SW 1271 (cell line): Measurements from ENCODE around the gene ADRA1B.

ENCODE experiments used
- DNase-seq, 2 experiments: peaks; one replicate each; lab custom pipeline; 2025; lab: John Stamatoyannopoulos, UW

Gene ADRA1B

DNA sequence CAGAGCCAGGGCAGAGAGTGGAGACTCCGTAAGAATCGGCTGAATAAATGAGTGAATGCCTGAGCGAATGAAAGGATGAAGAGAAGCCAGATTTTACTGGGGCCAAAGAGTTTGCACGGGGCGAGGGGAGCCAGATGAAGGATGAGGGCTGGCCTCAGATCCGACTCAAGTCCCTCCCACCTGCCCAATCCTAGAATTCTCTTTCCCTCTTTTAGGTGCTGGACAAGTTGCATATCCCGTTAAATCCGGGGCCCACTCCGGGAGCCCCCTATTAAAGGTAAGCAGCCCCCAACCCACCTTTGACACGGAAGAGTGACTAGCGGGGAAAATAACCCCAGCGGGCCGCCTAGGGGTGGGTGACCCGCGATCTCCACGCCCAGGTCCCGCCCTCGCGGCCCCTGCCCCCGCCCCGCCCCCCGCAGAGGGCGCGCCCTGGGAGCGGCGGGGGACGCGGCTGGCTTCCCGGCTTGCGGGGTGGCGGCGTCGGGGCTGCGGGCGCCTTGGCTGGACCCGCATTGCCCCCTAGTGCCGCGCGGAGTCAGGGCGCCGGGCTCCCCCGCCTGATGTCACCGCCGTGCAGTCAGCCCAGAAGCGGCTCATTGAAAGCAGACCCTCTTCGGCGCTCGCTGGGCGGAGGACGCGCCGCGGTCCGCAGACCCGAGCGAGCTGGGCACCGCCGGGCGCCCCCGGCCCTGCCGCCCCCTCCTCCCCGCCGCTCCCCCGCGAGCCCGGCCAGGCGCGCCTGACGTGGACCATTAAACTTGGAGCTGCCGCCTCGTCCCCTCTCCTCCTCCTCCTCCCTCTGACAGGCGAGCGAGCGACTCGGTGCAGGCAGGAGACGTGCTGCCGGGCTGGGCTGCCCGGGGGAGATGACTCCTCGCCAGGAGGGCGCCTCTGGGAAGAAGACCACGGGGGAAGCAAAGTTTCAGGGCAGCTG lies at the start of gene ADRA1B:
ADRA1B (plus strand) TSS at position 579 of the 937 bp plus-strand sequence. CDS start 424 bp downstream, outside the sequence.
- DNase-seq: peak in 1 of 2 experiments; percentile 18

DNA sequence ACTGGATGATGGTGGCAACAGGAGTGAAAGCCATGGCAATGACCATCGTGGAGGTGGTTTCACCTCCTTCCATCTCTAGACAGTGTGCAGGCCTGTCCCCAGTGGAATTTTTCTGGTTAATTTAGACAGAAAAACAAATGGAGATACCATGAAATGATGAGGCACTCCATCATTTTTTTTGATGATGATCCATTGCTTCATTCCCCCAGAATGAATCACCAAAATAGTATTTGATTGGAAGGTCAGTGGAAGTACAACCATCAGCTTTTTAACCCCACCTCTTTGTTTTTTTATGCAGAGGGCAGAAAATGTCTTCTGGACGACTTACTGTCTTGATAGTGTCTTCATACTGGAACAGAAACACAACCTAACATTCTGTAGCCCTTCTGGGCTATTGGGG lies 42.6 kb upstream of the ADRA1B start:
- no peak for DNase-seq

DNA sequence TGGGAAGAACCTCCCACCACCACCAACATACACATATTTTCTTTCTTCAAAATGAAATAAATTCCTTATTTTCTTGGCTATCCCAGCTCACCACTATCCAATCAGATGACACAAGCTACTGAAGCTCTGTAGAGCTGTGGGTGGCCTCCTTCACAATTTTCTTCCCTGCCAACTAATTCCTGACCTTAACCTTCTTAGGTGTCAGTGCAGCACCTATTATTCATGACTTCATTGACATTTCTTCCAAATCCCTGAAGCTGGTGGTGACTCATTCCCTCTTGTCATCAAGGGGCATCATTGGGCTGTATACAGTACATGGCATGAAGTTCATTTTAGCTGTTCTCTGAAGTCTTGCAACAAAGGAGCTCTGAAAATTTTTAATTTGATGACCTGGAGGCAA lies 42.0 kb upstream of the ADRA1B start:
- no peak for DNase-seq

DNA sequence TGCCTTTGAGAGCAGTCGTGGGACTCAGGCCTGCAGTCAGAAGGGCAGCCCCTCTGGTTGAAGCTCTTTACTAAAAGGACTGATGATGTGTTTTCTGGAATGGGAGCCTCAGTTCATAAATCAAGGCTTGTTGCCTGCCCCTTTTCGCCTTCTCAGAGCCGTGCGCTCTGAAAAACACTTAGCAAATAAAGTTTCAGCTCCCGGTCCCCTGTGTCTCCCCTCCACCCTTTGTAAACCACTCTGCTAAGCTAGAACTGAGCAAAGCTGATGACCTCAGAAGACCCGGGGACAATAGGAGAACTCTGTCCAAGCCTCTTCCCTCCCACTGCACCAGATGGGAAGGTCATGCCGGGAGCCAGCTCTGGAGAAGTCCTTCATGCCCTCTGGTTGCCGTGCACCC lies 39.3 kb upstream of the ADRA1B start:
- DNase-seq: no peak

DNA sequence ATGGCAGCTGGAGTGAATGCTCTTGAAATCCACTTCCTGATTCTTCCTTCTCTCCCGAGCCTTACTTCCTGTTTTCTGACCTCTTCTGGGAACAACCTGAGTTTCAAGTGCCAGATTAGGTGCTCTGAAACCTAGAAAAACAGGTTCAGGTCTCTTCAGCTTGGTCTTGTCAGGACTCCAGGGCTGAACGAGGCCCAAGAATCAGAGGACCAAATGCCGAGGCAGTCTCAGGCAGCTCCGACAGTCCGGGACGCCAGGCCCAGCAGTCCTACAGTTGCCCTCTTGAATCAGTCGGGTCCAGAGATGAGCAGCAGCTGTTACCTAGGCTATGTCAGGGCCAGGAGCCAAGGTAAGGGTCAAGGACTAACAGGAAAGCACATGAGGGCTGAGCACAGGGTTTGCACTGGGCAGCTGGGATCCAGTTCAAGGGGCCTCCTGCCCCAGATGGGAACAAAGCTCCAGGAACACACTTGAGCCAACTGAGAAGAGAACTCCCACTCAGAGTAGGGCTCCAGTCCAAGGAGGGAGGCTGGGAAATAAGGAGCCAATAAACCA lies 38.3 kb upstream of the ADRA1B start:
- no peak for DNase-seq

DNA sequence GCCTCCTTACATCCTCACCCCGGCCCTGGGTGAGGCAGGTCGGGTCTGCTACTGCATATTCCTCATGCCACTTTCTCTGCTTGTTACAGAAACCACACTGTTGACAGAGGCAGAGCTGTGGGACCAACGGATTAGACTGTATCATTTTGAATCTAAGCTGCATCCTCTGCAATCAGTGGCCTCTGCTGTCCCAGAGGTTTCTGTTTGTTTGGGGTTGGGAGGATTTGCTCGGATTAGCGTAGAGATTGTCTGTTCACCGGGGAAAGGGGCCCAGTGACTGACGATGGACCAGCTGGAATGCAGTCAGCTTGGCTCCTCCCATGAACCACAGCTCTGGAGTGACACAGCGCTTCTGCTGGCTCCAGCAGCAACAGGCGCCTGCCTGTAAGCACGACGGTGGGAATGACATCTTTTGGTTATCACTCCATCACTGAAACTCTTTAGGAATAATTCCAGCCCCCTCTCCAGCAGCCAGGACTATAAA lies 37.3 kb upstream of the ADRA1B start:
- no peak for DNase-seq

DNA sequence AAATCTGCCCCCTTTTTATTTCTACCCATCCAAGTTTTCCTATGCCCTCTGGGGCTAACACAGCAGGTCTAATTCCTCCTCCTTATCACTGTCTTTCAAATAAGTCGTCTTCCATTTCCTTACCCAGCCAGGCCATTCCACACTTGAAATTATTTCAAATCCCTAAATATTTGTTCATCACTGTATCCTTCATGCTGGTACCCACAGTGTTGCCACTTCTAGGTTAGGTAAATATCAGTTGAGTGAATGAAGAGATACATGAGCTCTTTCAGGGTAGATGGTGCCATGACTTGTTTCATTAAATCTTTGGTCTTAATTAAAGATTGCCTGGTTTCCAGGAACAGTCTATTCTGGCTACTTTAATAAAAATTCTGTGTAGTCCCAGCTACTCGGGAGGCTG lies 35.6 kb upstream of the ADRA1B start:
- no peak for DNase-seq

DNA sequence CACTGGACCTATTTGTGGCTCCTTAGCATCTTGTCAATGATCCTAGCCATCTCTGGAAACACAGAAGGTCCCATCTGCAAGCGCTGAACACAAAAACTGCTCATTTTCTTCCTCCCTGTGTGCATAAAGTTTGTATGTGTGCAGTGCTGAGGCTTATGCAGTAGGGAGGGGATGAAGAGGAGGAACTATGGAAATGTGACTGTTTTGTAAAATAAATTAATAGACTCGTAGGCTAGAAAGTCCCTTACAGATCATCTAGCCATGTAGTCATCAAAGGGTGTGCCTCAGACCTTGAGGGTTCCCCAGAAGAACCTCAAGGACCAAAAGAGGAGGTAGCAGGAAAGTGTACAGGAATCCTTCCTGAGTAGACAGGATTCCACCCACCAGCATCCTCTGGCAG lies 34.3 kb upstream of the ADRA1B start:
- no peak for DNase-seq

DNA sequence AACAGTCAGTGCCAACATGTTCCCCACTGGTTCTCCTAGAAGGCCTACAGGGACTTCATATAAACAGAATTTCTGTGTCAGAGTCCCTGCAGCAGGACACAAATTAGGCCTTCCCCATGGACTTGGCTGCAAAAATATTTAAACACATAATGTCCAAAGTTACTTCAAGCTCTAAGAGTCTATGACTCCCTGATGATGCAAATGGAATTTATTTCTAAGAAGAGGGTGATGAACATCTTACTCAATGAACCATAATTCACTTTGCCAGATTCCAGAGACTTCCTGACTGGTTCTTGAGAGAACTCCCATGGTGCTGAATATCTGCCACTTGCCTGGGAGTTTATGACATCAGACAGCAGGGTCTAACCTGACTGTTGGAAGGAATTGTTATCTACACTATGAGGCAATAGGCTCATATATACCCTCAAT lies 32.7 kb upstream of the ADRA1B start:
- DNase-seq: no peak

DNA sequence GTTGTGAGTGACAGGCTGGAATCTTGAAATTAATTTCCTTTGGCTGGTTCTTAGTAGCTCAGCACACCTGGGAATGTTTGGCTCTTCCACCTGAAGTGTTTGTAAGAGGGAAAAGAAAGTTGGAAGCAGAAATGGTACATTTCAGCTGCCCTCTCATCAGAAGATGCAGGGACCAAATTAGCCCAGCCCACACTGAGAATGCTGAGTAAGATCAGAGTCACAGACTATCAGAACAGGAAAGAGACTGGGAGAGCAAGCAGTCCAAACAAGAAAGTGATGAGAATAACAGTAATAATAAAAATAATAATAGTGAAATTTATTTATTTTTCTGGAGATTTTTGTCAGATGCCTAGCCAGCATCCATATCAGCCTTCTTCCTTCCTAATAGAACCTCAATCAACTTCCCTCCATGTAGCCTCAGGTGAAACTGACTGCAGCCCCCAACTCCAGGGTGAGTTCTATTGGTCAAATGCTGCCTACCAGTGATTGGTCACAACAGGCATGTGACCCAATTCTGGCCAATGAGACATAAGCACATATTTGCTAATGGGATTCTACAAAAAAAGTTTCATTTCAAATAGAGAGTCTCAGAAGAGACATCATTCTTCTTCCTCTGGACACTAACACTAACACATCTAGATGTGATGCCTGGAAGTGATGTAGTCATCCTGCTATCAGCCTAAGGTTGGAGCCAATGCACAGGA lies 31.2 kb upstream of the ADRA1B start:
- no peak for DNase-seq

DNA sequence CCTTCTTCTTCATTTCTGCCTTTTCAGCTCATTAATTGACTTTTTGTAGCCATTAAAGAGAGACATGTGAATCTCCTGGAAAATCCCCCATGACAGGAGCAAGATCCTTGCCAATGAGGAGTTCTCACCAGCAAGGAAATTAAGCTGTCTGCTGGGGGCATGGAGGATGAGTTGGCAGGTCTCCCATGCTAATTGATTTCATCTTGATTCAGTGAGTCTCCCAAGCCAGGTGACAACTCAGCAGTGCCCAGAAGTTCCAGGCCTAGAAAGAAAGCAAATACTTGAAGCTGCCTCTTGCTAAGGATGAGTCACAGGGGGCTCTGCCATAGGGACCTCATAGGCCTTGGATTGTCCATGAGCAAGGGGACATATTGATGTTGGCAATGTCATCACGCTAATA lies 30.0 kb upstream of the ADRA1B start:
- DNase-seq: no peak

DNA sequence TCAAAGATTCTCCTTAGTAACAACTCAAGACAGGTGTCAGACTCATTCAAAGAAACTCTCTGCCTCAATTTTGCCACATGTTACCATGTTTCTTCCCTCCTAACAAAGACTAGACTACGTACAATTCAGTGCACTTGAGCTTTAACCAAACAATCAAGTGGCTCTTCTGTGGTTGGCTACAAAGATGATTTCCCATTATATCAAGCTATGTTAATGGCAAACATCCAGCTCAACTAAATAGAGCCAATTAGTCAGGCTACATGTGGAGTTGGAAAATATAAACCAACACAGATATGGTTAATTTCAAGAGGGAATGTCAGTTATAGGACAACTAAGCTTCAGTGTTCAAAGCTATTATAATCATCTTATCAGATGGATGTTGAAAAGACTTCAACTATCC lies 29.2 kb upstream of the ADRA1B start:
- DNase-seq: no peak

DNA sequence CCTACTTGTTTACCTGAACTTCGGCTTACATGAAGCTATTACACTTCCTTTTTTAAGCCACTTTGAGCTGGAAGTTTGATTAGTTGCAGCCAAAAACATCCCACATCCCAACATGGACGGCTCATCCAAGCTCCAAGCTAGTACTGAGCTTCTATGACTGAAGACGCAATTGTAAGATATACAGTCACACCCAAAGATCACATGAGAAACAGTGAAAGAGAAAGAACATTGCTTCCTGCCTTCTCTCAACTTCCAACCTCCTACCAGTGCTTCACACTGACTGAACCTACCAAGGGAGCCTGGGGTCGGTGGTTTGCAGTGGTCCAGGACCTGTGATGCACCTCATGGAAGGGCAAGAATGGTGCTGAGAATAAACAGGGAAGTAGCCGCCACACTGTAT lies 27.4 kb upstream of the ADRA1B start:
- DNase-seq: no peak

DNA sequence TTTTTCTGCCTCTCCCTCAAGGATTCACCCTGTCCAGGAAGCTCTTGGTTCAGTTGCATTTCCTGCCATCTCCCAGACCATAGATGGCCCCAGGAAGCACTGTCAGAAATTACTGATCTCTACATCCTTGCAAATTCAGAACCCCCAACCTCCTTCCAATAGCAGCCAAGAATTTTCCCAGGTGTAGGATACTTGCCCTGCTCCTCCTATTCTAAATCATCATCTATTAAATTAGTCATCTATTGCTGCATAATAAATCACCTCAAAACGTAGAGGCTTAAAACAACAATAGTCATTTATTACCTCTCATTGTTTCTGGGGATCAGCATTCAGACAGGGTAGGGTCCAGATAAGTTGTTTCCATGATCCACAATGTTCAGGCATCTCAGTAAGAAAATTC lies 26.1 kb upstream of the ADRA1B start:
- no peak for DNase-seq

DNA sequence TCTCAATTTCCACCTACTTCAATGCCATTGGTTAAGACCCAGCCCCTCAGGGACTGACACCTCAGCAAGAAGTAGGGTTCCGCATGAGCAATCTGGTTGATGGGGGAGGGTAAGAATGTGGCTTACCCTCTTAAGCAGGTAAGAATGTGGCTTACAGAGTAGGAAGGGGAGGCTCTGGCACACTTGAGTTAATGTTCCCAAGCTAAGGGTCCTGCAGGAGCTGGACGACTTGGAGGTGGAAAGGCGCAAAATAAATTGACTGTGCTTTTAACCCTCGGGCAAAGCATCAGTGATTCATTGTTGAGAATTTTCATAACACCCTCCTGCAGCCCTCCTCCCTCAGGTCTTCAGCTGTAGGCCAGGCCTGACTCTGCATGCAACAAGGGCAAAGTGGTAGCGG lies 24.9 kb upstream of the ADRA1B start:
- DNase-seq: no peak

DNA sequence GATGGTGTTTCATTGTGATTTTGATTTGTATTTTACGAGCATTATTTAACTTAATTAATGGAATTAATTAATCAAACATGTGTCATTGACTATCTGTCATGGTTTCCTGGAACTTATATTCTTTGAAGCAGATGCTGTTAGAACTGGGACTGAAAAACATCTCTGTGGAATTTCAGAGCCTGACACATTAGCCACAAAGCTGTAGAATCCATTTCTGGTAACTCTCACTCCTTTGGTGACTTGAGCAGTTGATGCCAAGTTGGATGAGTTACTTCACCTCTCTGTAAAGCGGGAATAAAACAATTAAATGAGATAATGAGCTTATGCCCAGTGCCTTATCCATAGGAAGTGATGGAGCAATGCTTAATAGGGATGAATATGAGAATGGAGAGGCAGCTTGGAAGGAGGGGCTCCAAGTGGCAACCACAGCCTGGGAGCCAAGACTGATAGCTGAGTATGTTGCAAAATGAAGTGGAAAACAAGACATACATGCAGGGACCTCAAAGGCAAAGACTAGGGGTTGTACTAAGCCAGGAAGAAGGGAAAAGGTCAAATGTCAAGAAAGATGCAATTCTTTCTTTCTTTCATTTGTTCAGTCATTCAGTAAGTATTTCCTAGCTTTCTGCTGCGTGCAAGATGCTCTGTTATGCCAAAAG lies 23.1 kb upstream of the ADRA1B start:
- DNase-seq: no peak

DNA sequence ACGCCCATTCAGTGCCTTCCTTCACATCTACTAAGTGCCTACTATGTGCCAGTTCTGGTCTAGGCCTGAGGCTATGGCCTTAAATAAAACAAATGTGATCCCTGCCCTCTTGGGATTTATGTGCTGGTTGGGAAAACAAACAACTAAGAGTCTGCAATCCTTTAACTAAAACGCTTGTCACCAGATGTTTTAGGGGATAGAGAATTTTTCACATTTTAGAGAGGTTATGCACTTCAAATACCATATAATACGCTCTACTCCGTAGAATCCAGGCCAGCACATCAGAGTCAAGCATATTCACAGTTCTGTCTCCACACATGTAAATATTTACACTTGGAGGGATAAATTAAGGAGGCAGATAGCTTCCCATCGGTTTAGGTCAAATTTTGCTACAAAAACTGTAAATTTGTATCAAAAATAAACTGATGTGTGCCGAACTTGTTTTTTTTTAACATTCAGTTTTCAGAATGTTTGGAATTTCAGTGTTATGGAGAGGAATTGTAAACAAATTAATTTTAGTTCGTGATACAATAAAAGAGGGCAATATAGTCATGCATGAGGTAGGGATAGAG lies 22.0 kb upstream of the ADRA1B start:
- DNase-seq: no peak

DNA sequence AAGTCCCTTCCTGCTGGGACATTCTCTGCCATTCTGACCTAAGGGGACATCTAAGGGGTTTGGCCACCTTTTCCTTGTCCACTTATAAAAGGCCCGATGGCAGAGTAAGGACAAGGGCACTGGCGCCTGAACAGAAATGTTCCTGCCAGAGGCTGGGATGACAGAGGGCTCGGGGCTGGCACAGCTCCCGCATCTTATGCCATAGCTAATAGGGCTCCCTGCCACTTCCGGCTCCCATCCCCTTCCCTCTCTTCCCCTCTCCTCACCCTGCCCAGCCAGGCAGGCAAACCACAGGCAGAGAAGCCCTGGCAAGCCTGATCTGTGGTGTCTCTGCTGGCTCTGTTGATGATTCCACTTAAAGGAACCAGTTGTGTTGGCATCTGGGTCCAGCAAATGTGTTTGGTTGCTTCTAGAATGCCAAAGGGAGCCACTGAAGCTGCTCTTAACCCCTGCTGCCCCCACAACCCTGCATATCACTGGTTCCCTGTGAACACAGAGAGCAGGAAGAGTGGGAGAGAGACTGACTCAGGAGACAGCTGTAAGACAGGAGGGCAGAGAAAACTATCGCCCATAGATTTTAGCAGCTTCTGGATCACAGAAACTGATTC lies 18.4 kb upstream of the ADRA1B start:
- no peak for DNase-seq

DNA sequence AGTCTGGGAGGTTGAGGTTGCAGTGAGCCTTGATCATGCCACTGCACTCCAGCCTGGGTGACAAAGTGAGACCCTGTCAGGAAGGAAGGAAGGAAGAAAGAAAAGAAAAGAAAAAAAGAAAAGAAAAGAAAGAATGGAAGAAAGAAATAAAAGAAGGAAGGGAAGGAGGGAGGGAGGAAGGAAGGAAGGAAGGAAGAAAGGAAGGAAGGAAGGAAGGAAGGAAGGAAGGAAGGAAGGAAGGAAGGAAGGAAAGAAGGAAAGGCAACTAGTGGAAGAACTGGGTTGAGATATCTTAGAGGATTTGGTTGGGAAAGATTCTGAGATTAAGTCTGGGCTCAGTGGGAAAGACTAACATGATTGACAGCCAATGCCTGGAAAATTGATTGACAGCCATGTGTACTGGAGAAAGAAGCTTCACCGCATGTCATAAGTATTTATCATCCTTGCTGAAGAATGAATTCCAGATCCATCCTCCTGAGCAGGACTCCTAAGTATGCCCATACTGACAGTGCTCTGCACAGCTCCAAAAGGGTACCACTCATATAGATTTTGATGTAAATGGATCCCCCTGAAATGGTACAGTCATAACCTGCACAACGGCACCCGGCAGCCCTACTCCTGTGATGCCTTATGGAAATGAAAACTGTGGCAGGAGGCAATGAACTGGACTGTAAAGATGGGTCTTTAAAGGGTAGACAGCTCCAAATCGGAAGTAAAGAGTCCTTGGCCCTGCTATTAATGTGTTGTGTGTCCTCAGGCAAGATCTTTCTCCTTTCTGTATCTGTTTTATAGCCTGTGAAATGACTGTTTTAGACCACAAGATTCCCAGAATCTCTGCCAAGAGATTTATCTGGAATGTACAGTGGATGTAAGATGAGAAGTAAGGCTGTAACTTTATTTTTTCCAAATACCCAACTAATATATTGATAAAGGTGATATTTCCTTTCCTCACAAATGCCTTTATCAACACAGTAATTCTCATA lies 16.9 kb upstream of the ADRA1B start:
- DNase-seq: no peak

DNA sequence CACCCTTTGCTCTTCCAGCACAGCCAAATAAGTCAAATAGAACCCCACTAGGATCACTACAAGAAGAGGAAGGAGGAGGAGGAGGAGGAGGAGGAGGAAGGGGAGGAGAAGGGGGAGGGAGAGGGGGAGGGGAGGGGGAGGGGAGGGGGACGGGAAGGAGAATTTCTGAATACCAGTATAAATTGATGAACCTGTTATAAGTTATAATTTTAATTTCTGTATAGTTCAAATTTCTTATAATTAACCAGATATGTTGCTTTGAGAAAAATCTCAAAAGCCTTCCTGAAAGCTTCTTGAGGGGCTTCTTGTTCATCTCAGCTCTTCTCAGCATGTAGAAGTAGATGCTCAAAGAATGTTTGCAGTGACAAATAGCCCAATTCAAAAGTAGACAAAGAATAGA lies 15.0 kb upstream of the ADRA1B start:
- DNase-seq: no peak
